SK-N-SH (cell line): ENCODE measurements around the gene SYPL2. TPM values are rescaled to one million over a fixed set of nuclear protein-coding genes. Genes with fewer than 3 reads are reported as not detected.

ENCODE experiments used
- CTCF ChIA-PET: fragments of 300-600, 350-600 bp; formaldehyde crosslinking; extraction: SDS; loops from one replicate; lab custom pipeline; 2021; lab: Yijun Ruan, JAX
- POLR2A ChIA-PET: fragments of 350-600 bp; sonication (Branson Sonifier 250); formaldehyde crosslinking; extraction: SDS; loops from one replicate; lab custom pipeline; 2020; ENCODE audit warnings: antibody characterized with exemption, inconsistent platforms; lab: Yijun Ruan, JAX
- DNase-seq: peaks from one replicate; pipeline ENCODE4 v3.0.0; 2012
- H2AFZ ChIP-seq: fragments of 200-600 bp; sonication (generic); 2 replicates; pipeline ENCODE4 v1.8.1; 2016; ENCODE audit warnings: antibody characterized with exemption, mild to moderate bottlenecking, low read depth
- H3F3A ChIP-seq: fragments of 200-600 bp; sonication (generic); replicated peaks from 2 replicates; pipeline ENCODE3; 2016; ENCODE audit warnings: antibody characterized with exemption, mild to moderate bottlenecking; ENCODE audit not compliant: insufficient read depth
- H3K27ac ChIP-seq, 2 experiments: fragments of 200-500 bp in 1 of 2; fragments of 200-600 bp in 1 of 2; sonication (Bioruptor generic) in 1 of 2; sonication (generic), shearing (Covaris generic) in 1 of 2; 2 replicates each; pipeline versions ENCODE4 v1.5.1 to v1.6.1; 2014 to 2016; ENCODE audit warnings: low read depth in 2 of 2, inconsistent platforms in 1 of 2, low read length in 1 of 2, mild to moderate bottlenecking in 1 of 2, mixed read lengths in 1 of 2
- H3K27me3 ChIP-seq: fragments of 200-600 bp; sonication (generic), shearing (Covaris generic); 2 replicates; pipeline ENCODE4 v1.6.1; 2016; ENCODE audit warnings: mixed run types; ENCODE audit not compliant: insufficient read depth
- H3K36me3 ChIP-seq, 2 experiments: fragments of 200-500 bp in 1 of 2; fragments of 200-600 bp in 1 of 2; sonication (Bioruptor generic) in 1 of 2; sonication (generic) in 1 of 2; replicated peaks in 1 of 2; 2 replicates each; pipeline versions ENCODE3 to v1.5.1; 2014 to 2016; ENCODE audit warnings: low read length in 1 of 2, mild to moderate bottlenecking in 1 of 2; ENCODE audit not compliant: insufficient read depth in 2 of 2, control insufficient read depth in 1 of 2
- H3K4me1 ChIP-seq, 2 experiments: fragments of 200-500 bp in 1 of 2; fragments of 200-600 bp in 1 of 2; sonication (Bioruptor generic) in 1 of 2; sonication (generic), shearing (Covaris generic) in 1 of 2; 2 replicates each; pipeline versions ENCODE4 v1.5.1 to v1.6.1; 2014 to 2016; ENCODE audit warnings: low read depth in 1 of 2, low read length in 1 of 2, mixed run types in 1 of 2; ENCODE audit not compliant: insufficient read depth in 2 of 2, control insufficient read depth in 1 of 2
- H3K4me2 ChIP-seq: fragments of 200-600 bp; sonication (generic), shearing (Covaris generic); 2 replicates; pipeline ENCODE4 v1.6.1; 2017; ENCODE audit warnings: mixed run types
- H3K4me3 ChIP-seq, 2 experiments: fragments of 200-500 bp in 1 of 2; fragments of 200-600 bp in 1 of 2; sonication (Bioruptor generic) in 1 of 2; sonication (generic), shearing (Covaris generic) in 1 of 2; 2 replicates each; pipeline versions ENCODE4 v1.5.1 to v1.8.1; 2014 to 2016; ENCODE audit warnings: low read depth in 2 of 2, inconsistent platforms in 1 of 2, low read length in 1 of 2, mild to moderate bottlenecking in 1 of 2, mixed read lengths in 1 of 2, moderate library complexity in 1 of 2
- H3K79me2 ChIP-seq: fragments of 200-600 bp; sonication (generic); 2 replicates; pipeline ENCODE4 v1.8.1; 2017; ENCODE audit warnings: mild to moderate bottlenecking; ENCODE audit not compliant: insufficient read depth
- H3K9ac ChIP-seq: fragments of 200-600 bp; sonication (generic); 2 replicates; pipeline ENCODE4 v1.6.1; 2017; ENCODE audit warnings: mixed run types
- H3K9me2 ChIP-seq: fragments of 200-600 bp; sonication (generic); 2 replicates; pipeline ENCODE4 v1.6.1; 2017; ENCODE audit warnings: mixed run types
- H3K9me3 ChIP-seq: fragments of 200-600 bp; sonication (generic); 2 replicates; pipeline ENCODE4 v1.6.1; 2017; ENCODE audit warnings: mixed run types, mild to moderate bottlenecking, moderate library complexity
- H4K20me1 ChIP-seq: fragments of 200-600 bp; sonication (generic); 2 replicates; pipeline ENCODE4 v1.6.1; 2017; ENCODE audit warnings: mild to moderate bottlenecking, mixed run types; ENCODE audit not compliant: insufficient read depth
- CHD2 ChIP-seq: fragments of 150-350 bp; IDR thresholded peaks from 2 replicates; pipeline ENCODE4 v1.6.1; 2018; ENCODE audit warnings: low read length; ENCODE audit not compliant: partially characterized antibody
- ELF1 ChIP-seq: IDR thresholded peaks from 2 replicates; pipeline ENCODE4 v1.4.0; 2012
- EZH2phosphoT487 ChIP-seq: fragments of 200-600 bp; sonication (generic); IDR thresholded peaks from 2 replicates; pipeline ENCODE4 v1.6.1; 2017; ENCODE audit warnings: low read depth, mixed run types, mild to moderate bottlenecking, antibody characterized with exemption, moderate library complexity, borderline replicate concordance
- FOSL2 ChIP-seq: IDR thresholded peaks from 2 replicates; pipeline ENCODE4 v1.4.0; 2012; ENCODE audit warnings: low read depth, mild to moderate bottlenecking, moderate library complexity, borderline replicate concordance
- FOXJ3 ChIP-seq: sonication (generic); formaldehyde crosslinking; IDR thresholded peaks from 2 replicates; pipeline ENCODE4 v1.5.1; 2020; ENCODE audit warnings: mild to moderate bottlenecking, missing genetic modification reagents
- FOXM1 ChIP-seq: IDR thresholded peaks from 2 replicates; pipeline ENCODE4 v1.4.0; 2012; ENCODE audit warnings: low read depth, mild to moderate bottlenecking
- JUND ChIP-seq: IDR thresholded peaks from 2 replicates; pipeline ENCODE4 v1.4.0; 2012
- NFIC ChIP-seq: IDR thresholded peaks from 2 replicates; pipeline ENCODE4 v1.4.0; 2012; ENCODE audit warnings: borderline replicate concordance
- NRF1 ChIP-seq: IDR thresholded peaks from 2 replicates; pipeline ENCODE4 v1.6.1; 2012; ENCODE audit warnings: low read depth, mild to moderate bottlenecking, low read length
- POLR2AphosphoS5 ChIP-seq: IDR thresholded peaks from 2 replicates; pipeline ENCODE4 v1.6.1; 2012; ENCODE audit warnings: low read depth, low read length
- RCOR1 ChIP-seq: fragments of 150-350 bp; IDR thresholded peaks from 2 replicates; pipeline ENCODE4 v1.6.1; 2017; ENCODE audit warnings: antibody characterized with exemption, low read length
- TAF1 ChIP-seq: IDR thresholded peaks from 2 replicates; pipeline ENCODE4 v1.6.1; 2012; ENCODE audit warnings: low read depth, mild to moderate bottlenecking, low read length, moderate library complexity, borderline replicate concordance
- TEAD4 ChIP-seq: IDR thresholded peaks from 2 replicates; pipeline ENCODE4 v1.4.0; 2012; ENCODE audit warnings: mild to moderate bottlenecking, borderline replicate concordance; ENCODE audit not compliant: insufficient read depth
- USF1 ChIP-seq: IDR thresholded peaks from 2 replicates; pipeline ENCODE4 v1.4.0; 2012; ENCODE audit warnings: low read depth, borderline replicate concordance
- YY1 ChIP-seq: IDR thresholded peaks from 2 replicates; pipeline ENCODE4 v1.4.0; 2012; ENCODE audit warnings: low read depth, mild to moderate bottlenecking
- WGBS: methylation state at CpG from one replicate; pipeline ENCODE4 v1.1.6; 2017; ENCODE audit warnings: low lambda C conversion rate; 5-methylcytosine and 5-hydroxymethylcytosine counted together
- polyA plus RNA-seq, 3 experiments: library from polyadenylated mRNA; depleted of rRNA; stranded (reverse); fragments of >200 nt; gene quantifications; 2 replicates each; pipeline ENCODE4 v1.2.3, GENCODE V29; 2012
- TF ChIP-seq, protein P1 (sequence below): IDR thresholded peaks from 2 replicates; pipeline ENCODE4 v1.6.1; 2012; ENCODE audit warnings: mild to moderate bottlenecking, low read depth, low read length, moderate library complexity
- TF ChIP-seq, protein P2 (sequence below): IDR thresholded peaks from 2 replicates; pipeline ENCODE4 v1.4.0; 2012; ENCODE audit warnings: low read depth
- TF ChIP-seq, protein P3 (sequence below): fragments of 200-600 bp; sonication (generic); IDR thresholded peaks from 2 replicates; pipeline ENCODE4 v1.6.1; 2017; ENCODE audit warnings: antibody characterized with exemption, mild to moderate bottlenecking, moderate library complexity
- TF ChIP-seq, protein P4 (sequence below): fragments of 150-350 bp; IDR thresholded peaks from 2 replicates; pipeline ENCODE4 v1.6.1; 2017; ENCODE audit warnings: antibody characterized with exemption, low read length, low read depth, borderline replicate concordance

SYPL2 gene
- polyA plus RNA-seq, 1 of the 3 experiments (the other 2 are of a cell fraction): 0.03 TPM

DNA sequence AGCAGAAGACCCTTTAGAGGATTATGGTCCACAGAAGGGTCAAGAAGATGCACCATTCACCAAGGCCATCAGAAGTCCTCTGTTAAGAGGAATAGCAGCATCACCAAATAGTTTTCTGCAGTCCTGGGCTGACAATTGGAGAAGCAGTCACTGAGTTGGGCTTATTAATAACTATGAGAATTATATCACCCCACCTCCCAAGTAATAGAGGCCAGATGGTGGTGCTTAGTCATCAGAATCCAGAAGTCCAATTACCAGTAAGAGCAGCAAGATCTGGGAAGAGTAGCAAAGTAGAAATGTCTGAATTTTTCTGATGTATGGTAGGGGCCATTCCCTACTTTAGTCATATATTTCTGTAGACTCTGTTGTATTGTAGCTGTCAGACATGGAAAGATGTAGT is 34.0 kb upstream of the SYPL2 start (continued):
- TF ChIP-seq, protein P1, sequence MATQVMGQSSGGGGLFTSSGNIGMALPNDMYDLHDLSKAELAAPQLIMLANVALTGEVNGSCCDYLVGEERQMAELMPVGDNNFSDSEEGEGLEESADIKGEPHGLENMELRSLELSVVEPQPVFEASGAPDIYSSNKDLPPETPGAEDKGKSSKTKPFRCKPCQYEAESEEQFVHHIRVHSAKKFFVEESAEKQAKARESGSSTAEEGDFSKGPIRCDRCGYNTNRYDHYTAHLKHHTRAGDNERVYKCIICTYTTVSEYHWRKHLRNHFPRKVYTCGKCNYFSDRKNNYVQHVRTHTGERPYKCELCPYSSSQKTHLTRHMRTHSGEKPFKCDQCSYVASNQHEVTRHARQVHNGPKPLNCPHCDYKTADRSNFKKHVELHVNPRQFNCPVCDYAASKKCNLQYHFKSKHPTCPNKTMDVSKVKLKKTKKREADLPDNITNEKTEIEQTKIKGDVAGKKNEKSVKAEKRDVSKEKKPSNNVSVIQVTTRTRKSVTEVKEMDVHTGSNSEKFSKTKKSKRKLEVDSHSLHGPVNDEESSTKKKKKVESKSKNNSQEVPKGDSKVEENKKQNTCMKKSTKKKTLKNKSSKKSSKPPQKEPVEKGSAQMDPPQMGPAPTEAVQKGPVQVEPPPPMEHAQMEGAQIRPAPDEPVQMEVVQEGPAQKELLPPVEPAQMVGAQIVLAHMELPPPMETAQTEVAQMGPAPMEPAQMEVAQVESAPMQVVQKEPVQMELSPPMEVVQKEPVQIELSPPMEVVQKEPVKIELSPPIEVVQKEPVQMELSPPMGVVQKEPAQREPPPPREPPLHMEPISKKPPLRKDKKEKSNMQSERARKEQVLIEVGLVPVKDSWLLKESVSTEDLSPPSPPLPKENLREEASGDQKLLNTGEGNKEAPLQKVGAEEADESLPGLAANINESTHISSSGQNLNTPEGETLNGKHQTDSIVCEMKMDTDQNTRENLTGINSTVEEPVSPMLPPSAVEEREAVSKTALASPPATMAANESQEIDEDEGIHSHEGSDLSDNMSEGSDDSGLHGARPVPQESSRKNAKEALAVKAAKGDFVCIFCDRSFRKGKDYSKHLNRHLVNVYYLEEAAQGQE: no peak
- TF ChIP-seq FOXM1 (no peak), JUND (no peak), TEAD4 (no peak), NFIC (no peak), ELF1 (no peak), USF1 (no peak), POLR2AphosphoS5 (no peak), CHD2 (no peak), TAF1 (no peak)
- TF ChIP-seq, protein P2, sequence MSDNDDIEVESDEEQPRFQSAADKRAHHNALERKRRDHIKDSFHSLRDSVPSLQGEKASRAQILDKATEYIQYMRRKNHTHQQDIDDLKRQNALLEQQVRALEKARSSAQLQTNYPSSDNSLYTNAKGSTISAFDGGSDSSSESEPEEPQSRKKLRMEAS: no peak

DNA sequence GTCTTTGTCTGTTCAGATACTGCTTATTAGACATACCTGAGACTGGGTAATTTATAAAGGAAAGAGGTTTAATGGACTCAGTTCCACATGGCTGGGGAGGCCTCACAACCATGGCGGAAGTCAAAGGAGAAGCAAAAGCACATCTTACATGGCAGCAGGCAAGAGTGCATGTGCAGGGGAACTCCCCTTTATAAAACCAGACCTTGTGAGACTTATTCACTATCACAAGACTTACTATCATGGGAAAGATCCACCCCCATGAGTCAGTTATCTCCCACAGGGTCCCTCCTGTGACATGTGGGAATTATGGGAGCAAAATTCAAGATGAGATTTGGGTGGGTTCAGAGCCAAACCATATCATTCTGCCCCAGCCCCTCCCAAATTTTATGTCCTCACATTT is 33.0 kb upstream of the SYPL2 start:
- no peak for TF ChIP-seq YY1
- TF ChIP-seq FOXJ3 (CRISPR knock-in tag): no peak
- TF ChIP-seq, protein P3, sequence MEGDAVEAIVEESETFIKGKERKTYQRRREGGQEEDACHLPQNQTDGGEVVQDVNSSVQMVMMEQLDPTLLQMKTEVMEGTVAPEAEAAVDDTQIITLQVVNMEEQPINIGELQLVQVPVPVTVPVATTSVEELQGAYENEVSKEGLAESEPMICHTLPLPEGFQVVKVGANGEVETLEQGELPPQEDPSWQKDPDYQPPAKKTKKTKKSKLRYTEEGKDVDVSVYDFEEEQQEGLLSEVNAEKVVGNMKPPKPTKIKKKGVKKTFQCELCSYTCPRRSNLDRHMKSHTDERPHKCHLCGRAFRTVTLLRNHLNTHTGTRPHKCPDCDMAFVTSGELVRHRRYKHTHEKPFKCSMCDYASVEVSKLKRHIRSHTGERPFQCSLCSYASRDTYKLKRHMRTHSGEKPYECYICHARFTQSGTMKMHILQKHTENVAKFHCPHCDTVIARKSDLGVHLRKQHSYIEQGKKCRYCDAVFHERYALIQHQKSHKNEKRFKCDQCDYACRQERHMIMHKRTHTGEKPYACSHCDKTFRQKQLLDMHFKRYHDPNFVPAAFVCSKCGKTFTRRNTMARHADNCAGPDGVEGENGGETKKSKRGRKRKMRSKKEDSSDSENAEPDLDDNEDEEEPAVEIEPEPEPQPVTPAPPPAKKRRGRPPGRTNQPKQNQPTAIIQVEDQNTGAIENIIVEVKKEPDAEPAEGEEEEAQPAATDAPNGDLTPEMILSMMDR: no peak
- no peak for TF ChIP-seq FOSL2
- TF ChIP-seq NRF1: no peak
- TF ChIP-seq NFIC: no peak
- no peak for TF ChIP-seq JUND
- no peak for TF ChIP-seq RCOR1
- TF ChIP-seq, protein P4, sequence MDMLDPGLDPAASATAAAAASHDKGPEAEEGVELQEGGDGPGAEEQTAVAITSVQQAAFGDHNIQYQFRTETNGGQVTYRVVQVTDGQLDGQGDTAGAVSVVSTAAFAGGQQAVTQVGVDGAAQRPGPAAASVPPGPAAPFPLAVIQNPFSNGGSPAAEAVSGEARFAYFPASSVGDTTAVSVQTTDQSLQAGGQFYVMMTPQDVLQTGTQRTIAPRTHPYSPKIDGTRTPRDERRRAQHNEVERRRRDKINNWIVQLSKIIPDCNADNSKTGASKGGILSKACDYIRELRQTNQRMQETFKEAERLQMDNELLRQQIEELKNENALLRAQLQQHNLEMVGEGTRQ: no peak
- no peak for TF ChIP-seq EZH2phosphoT487
- Histone ChIP-seq H3K27me3 (no peaks in the 10 kb centered on the region), H3K27ac (no peak overlapping the region), H3K4me1 (no peaks in the 10 kb centered on the region), H3K4me2 (no peak overlapping the region), H3K36me3 (no peaks in the 10 kb centered on the region), H4K20me1 (no peaks in the 10 kb centered on the region), H3F3A (no peaks in the 10 kb centered on the region), H3K4me3 (no peak overlapping the region), H3K79me2 (no peaks in the 10 kb centered on the region), H2AFZ (no peak overlapping the region), H3K9me2 (no peaks in the 10 kb centered on the region), H3K9ac (no peak overlapping the region), H3K9me3 (no peaks in the 10 kb centered on the region)
- ChIA-PET POLR2A (no interaction called here), CTCF (no interaction called here)
- no peak for DNase-seq
- 85% methylated on average over 1 of the region's 1 CpG for WGBS
